Measurements from ENCODE around the gene HERC3. TPM values are rescaled to one million over a fixed set of nuclear protein-coding genes. Genes with fewer than 3 reads are reported as not detected.
A peak's percentile ranks its signal among the peaks of the same experiment; 100 is the strongest.

The HERC3 gene
- total RNA-seq, 1 donor from 2014 or later, result 15.8 TPM

GRCh38 chr4:88660446-88661294, 68.4 kb downstream of the HERC3 start:
- Mint-ChIP-seq H3K4me3 (no peak overlapping the region), H3K27me3 (ENCODE audit: low read depth) (no peaks in the 10 kb centered on the region), H3K4me1 (peaks cover 20% of the 10 kb centered on the region), H3K36me3 (peaks cover 11% of the 10 kb centered on the region), H3K27ac (peak overlapping the region; percentile 31), H3K9me3 (peaks cover 6% of the 10 kb centered on the region)
- no peak for DNase-seq (ENCODE audit: low spot score in 2 of 2, unreplicated experiment in 2 of 2)
- no peak for TF ChIP-seq CTCF (IDR thresholded peaks at IDR 0.05; ENCODE audit: unreplicated experiment)

GRCh38 chr4:88661739-88662138, 69.5 kb downstream of the HERC3 start:
- Mint-ChIP-seq H3K36me3 (peaks cover 4% of the 10 kb centered on the region), H3K27ac (peak overlapping the region; percentile 10), H3K27me3 (ENCODE audit: low read depth) (no peaks in the 10 kb centered on the region), H3K4me1 (peaks cover 20% of the 10 kb centered on the region), H3K9me3 (no peaks in the 10 kb centered on the region), H3K4me3 (no peak overlapping the region)
- DNase-seq (ENCODE audit: low spot score in 2 of 2, unreplicated experiment in 2 of 2), result no peak
- TF ChIP-seq CTCF (IDR thresholded peaks at IDR 0.05; ENCODE audit: unreplicated experiment), result no peak

- no peak overlapping the region for H3K27ac Mint-ChIP-seq
- H3K4me1 Mint-ChIP-seq, result peaks cover 4% of the 10 kb centered on the region
- no peaks in the 10 kb centered on the region for H3K9me3 Mint-ChIP-seq
- no peaks in the 10 kb centered on the region for H3K27me3 Mint-ChIP-seq (ENCODE audit: low read depth)
- peaks cover 3% of the 10 kb centered on the region for H3K36me3 Mint-ChIP-seq
- no peak for TF ChIP-seq CTCF (IDR thresholded peaks at IDR 0.05; ENCODE audit: unreplicated experiment)
- H3K4me3 Mint-ChIP-seq, result no peak overlapping the region
- DNase-seq (ENCODE audit: low spot score in 2 of 2, unreplicated experiment in 2 of 2), result peak in 1 of 2 experiments; percentile 45
Observed at GRCh38 chr4:88672987-88673386, 80.7 kb downstream of the HERC3 start.

GRCh38 chr4:88673886-88674285, 81.6 kb downstream of the HERC3 start:
- Mint-ChIP-seq H3K4me3 (no peak overlapping the region), H3K36me3 (peaks cover 4% of the 10 kb centered on the region), H3K4me1 (peaks cover 4% of the 10 kb centered on the region), H3K27me3 (ENCODE audit: low read depth) (no peaks in the 10 kb centered on the region), H3K27ac (no peak overlapping the region), H3K9me3 (no peaks in the 10 kb centered on the region)
- no peak for TF ChIP-seq CTCF (IDR thresholded peaks at IDR 0.05; ENCODE audit: unreplicated experiment)
- DNase-seq (ENCODE audit: low spot score in 2 of 2, unreplicated experiment in 2 of 2), result no peak

DNA sequence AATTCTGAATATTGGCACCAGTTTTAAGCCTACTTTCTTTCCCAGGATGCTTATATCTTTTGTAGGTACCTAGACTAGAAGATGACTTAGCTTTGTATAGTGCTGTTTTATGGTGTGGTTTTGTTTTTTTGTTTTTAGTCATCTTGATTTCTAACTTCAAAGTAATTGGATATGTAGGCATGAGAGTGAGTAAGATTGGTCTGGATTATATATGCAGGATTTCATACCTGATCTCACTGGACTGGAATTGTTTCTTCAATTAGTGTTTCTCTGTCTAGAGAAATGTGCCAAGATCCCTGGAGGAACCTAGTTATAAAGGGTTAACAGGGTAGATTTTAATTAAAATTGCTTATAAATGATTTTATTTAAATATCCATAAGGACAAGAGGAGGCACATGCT, 82.3 kb downstream of the HERC3 start:
- Mint-ChIP-seq H3K4me1 (peaks cover 4% of the 10 kb centered on the region), H3K9me3 (no peaks in the 10 kb centered on the region), H3K27me3 (ENCODE audit: low read depth) (no peaks in the 10 kb centered on the region), H3K27ac (no peak overlapping the region), H3K36me3 (peaks cover 7% of the 10 kb centered on the region), H3K4me3 (no peak overlapping the region)
- no peak for DNase-seq (ENCODE audit: low spot score in 2 of 2, unreplicated experiment in 2 of 2)
- no peak for TF ChIP-seq CTCF (IDR thresholded peaks at IDR 0.05; ENCODE audit: unreplicated experiment)
